Forelimb muscle (tissue), 1 donor: Measurements from ENCODE around the gene CILP. TPM values are rescaled to one million over a fixed set of nuclear protein-coding genes. Genes with fewer than 3 reads are reported as not detected.
"Not testable (repeated sequence)": the region's sequence is repeated elsewhere in the genome, so short reads cannot be mapped to it uniquely, and the experiment has no call there.

Experiments
- DNase-seq: peaks from one replicate; pipeline ENCODE4 v3.0.0-alpha.2; 2013; ENCODE audit warnings: low read depth
- polyA plus RNA-seq: library from polyadenylated mRNA; unstranded; fragments of 120-200 nt; gene quantifications from one replicate; pipeline ENCODE4 v1.2.1, GENCODE V29; 2013; ENCODE audit not compliant: insufficient read length

CILP gene, protein sequence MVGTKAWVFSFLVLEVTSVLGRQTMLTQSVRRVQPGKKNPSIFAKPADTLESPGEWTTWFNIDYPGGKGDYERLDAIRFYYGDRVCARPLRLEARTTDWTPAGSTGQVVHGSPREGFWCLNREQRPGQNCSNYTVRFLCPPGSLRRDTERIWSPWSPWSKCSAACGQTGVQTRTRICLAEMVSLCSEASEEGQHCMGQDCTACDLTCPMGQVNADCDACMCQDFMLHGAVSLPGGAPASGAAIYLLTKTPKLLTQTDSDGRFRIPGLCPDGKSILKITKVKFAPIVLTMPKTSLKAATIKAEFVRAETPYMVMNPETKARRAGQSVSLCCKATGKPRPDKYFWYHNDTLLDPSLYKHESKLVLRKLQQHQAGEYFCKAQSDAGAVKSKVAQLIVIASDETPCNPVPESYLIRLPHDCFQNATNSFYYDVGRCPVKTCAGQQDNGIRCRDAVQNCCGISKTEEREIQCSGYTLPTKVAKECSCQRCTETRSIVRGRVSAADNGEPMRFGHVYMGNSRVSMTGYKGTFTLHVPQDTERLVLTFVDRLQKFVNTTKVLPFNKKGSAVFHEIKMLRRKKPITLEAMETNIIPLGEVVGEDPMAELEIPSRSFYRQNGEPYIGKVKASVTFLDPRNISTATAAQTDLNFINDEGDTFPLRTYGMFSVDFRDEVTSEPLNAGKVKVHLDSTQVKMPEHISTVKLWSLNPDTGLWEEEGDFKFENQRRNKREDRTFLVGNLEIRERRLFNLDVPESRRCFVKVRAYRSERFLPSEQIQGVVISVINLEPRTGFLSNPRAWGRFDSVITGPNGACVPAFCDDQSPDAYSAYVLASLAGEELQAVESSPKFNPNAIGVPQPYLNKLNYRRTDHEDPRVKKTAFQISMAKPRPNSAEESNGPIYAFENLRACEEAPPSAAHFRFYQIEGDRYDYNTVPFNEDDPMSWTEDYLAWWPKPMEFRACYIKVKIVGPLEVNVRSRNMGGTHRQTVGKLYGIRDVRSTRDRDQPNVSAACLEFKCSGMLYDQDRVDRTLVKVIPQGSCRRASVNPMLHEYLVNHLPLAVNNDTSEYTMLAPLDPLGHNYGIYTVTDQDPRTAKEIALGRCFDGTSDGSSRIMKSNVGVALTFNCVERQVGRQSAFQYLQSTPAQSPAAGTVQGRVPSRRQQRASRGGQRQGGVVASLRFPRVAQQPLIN
- polyA plus RNA-seq, result 22.1 TPM

DNA sequence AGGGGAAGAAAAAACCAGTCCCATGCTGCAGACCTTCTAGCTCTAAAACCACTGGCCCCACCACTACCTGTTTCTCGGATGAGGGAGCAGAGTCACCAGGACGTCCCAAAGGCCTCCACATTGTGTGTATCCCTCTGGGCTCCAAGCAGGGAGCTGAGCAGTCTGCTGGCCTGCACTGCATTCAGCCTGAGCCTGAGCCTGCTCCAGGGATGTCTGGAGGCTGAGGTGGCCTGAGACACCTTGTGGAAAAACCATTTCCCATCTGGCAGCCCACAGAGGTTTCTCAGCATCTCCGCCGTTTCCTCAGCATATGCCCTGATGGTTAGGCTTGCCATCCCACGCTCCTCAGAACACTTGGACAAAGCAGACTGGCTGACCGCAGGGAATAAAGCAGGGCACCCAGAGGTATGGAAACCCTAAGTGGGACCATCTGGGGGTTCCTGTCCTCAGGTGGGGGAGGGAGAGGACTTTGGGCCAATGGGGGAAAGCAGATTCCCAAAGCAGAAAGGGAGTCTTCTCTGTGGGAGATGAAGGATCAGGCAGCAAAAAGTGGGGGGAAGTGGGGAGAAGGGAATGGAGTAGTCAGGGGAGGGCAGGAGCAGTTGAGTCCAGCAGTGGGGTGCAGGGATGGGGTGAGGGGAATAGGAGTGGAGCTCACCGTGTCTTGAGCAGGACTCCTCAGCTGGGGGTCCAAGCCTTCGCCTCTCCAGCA lies at the start of gene CILP:
Gene CILP (minus strand): TSS at position 704 of the 712 bp plus-strand sequence. CDS start 1,718 bp downstream, outside the sequence.
- DNase-seq, result no peak

DNA sequence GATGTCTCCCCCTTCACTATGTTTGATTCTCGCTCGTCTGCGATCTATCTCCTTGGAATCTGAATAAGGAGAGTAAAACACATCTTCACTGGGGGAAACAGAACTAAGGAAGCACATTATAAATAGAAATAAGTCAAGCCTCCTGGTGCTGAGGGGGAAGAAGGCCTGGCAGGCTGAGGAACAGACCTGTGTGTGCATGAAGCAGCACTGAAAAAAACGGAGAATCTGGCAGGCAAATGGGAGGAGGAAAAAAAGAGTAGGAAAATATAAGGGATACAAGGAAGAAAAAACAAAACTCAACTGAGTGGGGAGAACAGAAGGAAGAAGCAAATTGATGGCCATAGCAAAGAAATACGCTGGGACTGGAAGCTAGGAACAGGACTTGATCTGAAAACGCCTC lies 49.7 kb upstream of the CILP start:
- no peak for DNase-seq

DNA sequence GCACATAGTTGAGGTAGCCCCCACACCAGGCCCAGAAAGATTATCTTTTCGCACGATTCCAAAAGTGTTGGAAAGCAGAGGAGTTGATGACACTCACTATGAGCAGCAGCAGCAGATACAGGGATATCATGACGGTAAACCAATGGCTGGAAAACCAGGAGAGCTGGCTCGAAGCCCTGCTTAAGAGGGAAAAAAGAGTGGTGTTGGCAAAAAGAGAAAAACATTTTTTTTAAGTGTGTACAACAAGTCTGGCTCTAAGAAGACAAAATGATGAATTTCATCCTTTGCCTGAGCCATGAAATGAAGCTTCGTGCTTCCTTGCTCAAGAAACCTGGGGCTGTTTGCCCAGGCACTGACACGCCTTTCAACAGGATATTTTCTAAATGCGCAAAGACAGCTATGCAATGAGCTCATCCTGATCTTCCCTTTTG lies 48.1 kb upstream of the CILP start:
- peak; percentile 76 for DNase-seq

DNA sequence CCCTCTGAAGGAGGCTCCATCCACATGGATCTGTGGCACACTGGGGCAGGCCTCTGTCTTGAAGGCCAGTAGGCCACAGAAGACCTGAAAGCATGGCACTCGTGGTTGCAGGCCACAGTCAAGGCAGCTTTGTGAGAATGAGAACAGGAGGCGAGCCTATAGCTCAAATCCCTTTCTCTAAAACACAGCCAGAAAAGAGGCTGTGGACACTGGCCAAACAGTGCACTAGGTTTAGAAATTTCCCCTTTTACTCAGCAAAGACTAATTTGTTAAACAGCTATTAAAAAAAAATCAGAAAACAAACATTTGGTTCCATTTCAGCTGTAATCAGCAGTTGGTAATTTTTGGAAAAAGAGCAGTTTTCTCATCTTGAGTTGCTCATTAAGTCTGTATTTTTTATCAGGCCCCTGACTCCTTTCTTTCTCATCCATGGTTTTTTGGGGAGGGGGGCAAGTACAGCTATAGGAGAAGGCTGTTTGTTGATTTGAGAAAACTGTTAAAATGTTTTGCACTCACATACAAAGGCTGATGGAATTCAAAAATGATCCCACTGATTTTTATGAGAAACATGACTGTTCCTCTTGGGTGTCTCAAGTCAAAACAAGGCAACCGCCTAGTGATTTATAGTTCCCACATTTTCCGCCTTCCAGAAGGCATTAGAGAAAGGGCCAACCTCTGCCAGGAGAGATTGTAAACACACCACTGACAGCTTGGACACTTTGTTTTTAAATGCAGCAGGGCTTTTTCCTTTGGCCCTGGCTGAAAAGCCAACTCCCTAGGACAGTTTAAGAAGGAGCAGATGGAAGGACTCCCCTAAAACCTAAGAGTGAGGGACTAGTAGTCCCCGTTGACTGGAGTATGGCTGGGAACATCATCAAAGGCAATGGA lies 47.3 kb upstream of the CILP start:
- DNase-seq, result no peak

DNA sequence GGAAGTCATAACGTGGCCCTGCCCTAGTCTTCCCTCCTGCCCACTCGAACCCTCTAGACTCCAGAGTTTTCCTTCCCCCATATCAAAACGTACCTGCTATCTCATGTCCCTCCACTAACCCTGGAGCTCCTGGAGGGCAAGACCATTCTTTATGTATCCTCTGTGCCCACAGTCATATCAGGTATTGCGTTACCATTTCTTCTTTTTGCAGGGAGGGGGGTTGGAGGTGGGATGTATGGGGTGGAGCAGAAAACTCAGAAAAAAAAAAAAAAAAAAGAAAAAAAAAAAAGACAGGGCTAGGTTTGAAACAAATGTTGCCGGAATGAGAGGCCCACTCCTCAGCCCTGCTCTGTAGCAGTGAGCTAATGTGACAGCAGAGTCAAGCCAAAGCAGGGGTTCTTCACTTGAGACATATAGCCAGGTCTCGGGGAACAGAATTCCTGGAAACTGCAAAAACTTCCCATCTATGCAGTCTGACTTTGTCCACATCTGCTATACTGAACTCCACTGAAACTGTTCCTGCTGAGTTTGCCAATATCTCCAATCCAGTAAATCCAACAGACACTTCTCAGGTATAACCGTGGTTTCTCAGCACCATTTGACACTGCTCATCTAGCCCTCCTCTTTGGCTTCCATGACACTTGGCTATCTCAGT lies 44.3 kb upstream of the CILP start:
- DNase-seq, result no peak

DNA sequence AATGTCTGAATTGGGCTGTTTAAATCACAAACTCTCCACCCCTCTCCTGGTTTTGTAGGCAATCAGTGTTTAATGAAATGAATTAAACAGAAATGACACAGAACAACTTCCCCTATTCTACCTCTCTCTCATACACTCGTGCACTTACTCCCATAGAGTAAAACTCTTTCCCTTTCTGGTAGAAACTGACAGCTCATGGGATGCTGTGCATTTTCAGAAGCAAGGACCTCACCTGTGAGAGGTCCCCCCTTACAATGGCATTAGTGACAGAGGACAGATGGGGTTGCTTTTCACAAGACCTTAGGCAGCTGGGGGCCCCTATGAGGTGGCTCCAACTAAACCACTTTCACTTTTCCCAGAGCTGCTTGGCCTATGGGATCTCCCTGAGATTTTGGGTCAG lies 43.5 kb upstream of the CILP start:
- no peak for DNase-seq

DNA sequence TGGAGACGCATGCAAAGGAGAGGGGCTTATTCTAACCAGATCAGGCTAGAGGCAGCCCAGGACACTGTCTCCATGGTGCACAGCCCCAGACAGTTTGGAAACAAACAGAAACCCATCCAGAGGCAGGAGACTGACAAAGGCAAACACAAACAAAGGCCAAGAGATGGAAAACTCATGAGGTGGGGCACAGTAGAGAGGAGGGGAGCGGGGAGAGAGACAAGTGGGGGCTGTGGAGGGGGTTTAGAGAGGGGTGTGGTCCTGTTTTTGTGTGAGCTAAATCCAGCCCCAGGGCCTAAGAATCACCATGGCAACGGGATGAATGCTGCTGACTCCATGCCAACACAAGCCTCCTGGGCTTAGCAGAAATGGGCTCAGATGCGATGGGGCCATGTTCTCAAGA lies 43.1 kb upstream of the CILP start:
- no peak for DNase-seq

DNA sequence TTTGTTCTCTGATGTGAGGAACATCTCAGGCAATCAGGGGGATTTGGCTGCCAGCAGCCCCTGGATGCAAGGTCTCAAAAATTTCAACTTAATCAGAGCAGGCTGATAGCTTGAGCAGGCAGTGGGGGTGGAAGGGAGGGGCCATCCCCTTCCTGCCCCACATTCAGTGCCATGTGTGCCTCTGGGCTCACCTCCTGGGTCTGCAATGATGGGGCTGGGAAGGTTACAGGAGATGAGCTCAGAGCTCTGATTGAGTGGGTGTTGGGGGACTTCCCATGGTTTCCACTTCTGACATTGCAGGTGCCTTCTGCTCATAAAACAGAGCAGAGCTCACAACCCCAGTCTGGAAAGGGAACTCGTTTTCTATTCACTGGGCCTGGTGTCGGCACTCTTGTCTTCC lies 38.4 kb upstream of the CILP start:
- no peak for DNase-seq

DNA sequence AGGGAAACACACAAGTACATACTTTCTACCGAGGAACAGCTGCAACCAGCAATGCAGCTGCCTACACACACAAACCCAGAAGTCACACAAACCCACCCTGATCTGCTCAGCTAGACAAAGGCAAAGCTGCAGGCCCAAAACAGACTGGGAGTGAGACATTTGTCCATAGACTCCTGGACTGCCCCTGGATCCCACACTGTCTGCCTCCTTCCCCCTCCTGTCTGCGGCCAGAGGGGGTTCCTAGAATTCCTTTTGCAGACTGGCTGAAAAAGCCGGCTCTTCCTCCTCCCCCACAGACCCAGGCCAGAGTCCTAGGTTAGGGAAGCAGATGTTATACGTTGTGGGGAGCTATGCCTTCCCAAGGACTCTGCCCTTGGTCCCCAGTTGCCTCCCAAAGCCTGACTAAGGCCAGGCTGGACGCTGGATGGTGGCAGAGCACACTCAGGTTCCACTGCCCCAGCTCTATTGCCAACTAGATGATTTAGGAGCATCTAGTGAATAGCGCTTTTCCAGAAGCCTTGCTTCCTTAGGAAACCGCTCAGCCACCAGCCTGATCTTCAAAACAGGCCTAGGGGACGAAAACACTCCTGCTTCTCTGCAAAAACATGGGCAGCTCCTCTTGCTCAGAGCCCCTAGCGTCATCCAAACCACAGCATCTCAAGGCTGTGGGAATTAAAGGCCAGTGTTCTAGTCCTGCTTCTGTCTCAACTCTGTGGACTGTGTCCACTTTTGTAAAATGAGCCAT lies 37.4 kb upstream of the CILP start:
- DNase-seq, result no peak

DNA sequence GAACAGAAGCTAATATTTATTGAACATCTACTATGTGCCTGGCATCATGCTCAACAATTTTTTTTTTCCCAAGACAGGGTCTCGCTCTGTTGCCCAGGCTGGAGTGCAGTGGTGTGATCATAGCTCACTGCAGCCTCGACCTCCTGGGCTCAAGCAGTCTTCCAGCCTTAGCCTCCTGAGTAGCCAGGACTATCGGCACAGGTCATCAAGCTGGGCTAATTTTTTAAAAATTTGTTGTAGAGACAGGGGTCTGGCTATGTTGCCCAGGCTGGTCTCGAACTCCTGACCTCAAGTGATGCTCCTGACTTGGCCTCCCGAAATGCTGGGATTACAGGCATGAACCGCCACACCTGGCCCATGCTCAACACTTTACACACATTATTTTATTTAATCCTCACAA lies 35.7 kb upstream of the CILP start:
- no peak for DNase-seq

DNA sequence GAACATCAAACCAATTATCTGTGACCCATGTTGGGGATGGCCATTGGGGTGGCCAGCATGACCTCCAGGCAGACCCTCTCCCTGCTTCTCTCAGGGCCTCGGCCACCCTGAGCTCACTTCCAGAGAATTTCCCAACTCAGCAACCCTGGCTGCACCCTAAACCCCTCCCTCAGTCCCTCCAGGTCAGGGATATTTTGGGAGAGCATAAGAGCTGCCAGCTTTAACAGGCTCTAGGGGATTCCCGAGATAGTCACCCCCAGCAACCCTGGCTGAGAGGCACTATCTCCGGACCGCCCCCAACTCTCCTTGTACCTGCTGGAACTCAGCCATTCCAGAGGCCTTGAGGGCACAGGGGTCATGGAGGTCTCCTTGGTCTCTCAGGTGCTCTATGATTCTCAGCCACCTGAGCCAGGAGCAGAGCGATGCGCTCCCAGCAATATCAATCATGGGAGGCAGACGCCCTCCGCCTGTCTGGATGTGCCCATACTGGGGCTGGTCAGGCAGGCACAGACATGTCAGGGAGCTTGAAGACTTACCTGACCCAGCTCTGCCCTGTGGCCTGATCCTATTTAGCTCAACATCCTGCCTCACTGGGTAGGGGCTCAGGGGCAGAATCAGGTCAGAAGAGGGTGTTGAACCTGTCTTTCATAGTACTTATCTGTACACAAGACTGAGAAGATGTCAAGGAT lies 34.9 kb upstream of the CILP start:
- no peak for DNase-seq

DNA sequence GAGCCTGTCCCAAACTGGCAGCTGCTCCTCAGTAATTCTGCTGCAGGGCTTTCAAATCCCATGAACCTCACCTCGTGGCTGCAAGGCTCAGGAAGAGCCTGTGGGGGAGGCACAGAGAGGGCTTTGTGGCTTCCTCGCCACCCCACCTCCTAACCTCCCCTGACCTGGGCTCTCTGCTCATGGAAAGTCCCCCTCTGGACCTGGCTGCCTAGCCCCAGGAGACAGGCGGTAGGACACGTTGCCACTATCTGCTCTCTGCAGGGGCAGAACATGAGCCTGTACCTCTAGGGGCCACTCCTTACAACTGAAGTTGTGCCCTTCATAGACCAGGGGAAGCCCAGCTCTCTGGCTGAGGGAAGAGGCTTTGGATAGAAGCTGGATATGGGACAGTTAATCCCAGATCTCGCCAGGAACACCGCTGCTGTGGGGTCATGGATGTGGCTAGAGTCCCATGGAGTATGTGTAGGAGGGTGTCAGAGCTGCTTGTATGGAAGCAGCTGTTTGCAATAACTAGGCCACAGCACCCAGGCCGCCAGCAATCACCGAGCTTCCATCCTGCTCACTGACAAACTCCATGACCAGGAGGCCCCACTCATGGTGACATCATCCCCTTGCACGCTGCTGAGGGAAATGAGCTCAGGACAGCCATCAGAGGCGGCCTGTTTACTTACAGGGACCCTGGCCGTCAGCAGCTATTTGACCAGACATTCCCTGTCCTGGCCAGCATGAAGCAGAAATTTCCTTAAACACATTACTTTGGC lies 34.0 kb upstream of the CILP start:
- DNase-seq, result peak; percentile 77

DNA sequence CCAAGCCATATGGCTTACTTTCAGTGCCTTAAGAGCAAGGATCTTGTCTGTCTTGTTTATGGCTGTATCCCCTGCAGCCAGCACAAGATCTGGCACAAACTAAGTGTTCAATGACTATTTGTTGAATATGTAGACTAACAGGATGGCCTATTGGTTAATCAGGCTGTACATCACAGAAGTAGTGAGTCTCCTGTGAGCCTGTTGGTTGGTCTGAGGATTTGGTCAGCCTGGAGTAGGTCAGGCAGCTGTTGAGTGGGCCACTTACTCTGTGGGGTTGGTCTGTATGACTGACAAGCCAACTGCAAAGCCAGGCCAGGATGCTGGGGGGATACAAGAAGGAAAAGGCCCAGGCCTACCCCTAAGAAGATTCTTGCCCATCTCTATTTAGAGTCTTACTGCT lies 33.4 kb upstream of the CILP start:
- DNase-seq, result no peak

DNA sequence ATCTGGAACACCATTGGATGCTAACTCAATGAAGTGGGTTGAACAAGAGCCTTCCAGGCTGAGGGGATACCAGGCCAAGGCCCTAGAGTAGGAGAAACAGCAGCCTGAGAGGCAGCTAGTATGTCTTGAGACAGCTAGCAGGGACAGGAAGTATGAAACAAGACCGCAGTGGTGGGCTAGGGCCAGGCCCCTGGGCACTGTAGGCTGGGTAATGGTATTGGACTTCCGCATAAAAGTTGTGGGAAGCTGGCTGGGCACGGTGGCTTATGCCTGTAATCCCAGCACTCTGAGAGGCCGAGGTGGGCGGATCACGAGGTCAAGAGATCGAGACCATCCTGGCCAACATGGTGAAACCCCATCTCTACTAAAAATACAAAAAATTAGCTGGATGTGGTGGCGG lies 25.2 kb upstream of the CILP start:
- not testable (repeated sequence) for DNase-seq

DNA sequence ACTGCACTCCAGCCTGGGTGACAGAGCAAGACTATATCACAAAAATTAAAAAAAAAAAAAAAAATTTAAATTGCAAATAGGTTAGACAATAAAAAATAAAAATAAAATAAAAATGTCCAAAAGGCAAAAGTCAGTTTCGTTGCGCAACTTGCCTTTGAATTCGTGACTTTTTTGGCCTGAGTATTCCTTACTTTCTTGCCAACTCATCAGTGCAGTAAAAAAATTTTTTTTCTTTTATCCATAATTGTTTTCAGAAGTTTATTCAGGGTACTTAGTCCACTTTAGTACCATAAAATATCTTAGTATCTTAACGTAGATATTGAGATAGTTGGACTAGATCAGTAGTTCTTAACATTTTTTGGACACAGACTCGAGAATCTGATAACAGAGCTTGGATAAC lies 22.4 kb upstream of the CILP start:
- no peak for DNase-seq

DNA sequence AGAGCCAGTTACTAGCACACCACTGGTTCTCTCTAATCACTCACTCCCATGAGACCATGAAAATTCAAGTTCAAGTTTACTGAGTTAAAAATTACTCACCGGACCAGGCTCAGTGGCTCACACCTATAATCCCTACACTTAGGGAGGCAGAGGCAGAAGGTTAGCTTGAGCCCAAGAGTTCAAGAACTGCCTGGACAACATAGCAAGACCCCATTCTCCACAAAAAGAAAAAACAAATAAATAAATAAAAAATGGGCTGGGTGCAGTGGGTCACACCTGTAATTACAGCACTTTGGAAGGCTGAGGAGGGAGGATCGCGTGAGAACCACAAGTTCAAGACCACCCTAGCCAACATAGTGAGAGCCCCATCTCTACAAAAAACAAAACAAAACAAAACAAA lies 21.2 kb upstream of the CILP start:
- DNase-seq, result no peak

DNA sequence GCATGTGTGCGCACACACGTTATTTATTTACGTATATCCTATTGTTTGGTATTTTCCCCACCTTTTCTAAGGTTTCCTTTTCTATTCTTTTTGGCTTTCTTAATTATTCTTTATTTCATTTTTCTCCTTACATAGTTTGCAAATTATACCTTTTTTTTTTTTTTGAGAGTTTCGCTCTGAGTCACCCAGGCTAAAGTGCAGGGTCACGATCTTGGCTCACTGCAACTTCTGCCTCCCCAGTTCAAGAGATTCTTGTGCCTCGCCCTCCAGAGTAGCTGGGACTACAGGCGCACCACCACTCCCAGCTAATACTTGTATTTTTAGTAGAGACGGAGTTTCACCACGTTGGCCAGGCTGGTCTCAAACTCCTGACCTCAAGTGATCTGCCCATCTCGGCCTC lies 20.0 kb upstream of the CILP start:
- DNase-seq, result no peak

DNA sequence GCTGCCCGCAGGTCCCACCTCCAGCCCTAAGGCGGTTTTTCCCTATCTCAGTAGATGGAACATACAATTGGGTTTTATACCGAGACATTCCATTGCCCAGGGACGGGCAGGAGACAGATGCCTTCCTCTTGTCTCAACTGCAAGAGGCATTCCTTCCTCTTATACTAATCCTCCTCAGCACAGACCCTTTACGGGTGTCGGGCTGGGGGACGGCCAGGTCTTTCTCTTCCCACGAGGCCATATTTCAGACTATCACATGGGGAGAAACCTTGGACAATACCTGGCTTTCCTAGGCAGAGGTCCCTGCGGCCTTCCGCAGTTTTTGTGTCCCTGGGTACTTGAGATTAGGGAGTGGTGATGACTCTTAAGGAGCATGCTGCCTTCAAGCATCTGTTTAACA lies 15.6 kb upstream of the CILP start:
- not testable (repeated sequence) for DNase-seq
